Neural progenitor cell (in vitro differentiated cells): ENCODE measurements around the gene GRID1. TPM values are rescaled to one million over a fixed set of nuclear protein-coding genes. Genes with fewer than 3 reads are reported as not detected.

Source experiments
- DNase-seq: peaks from one replicate; pipeline ENCODE4 v3.0.0-alpha.2; 2016; ENCODE audit warnings: low spot score
- H2AFZ ChIP-seq: fragments of 200-600 bp; sonication (generic); replicated peaks from 2 replicates; pipeline ENCODE4 v1.6.1; 2016; ENCODE audit warnings: antibody characterized with exemption
- H3F3A ChIP-seq: fragments of 200-600 bp; sonication (generic); 2 replicates; pipeline ENCODE4 v1.6.1; 2016; ENCODE audit warnings: antibody characterized with exemption, low read depth
- H3K27ac ChIP-seq: fragments of 200-600 bp; sonication (generic); 2 replicates; pipeline ENCODE4 v1.5.1; 2016; ENCODE audit warnings: mild to moderate bottlenecking
- H3K27me3 ChIP-seq: fragments of 200-600 bp; sonication (generic); 2 replicates; pipeline ENCODE4 v1.6.1; 2016; ENCODE audit warnings: mild to moderate bottlenecking, moderate library complexity
- H3K36me3 ChIP-seq: fragments of 200-600 bp; sonication (generic); 2 replicates; pipeline ENCODE4 v1.5.1; 2016
- H3K4me1 ChIP-seq: fragments of 200-600 bp; sonication (generic); 2 replicates; pipeline ENCODE4 v1.6.1; 2016; ENCODE audit warnings: mixed run types
- H3K4me2 ChIP-seq: fragments of 200-600 bp; sonication (generic); 2 replicates; pipeline ENCODE4 v1.6.1; 2016
- H3K4me3 ChIP-seq: fragments of 200-600 bp; sonication (generic); 2 replicates; pipeline ENCODE4 v1.5.1; 2016
- H3K79me2 ChIP-seq: fragments of 200-600 bp; sonication (generic); 2 replicates; pipeline ENCODE4 v1.6.1; 2016; ENCODE audit warnings: low read depth
- H3K9ac ChIP-seq: fragments of 200-600 bp; sonication (generic); 2 replicates; pipeline ENCODE4 v1.6.1; 2016
- H3K9me3 ChIP-seq: fragments of 200-600 bp; sonication (generic); 2 replicates; pipeline ENCODE4 v1.5.1; 2016; ENCODE audit warnings: low read depth
- H4K20me1 ChIP-seq: fragments of 200-600 bp; sonication (generic); 2 replicates; pipeline ENCODE4 v1.6.1; 2016; ENCODE audit warnings: low read depth
- H3K27ac Mint-ChIP-seq: 3 replicates; pipeline ENCODE4 v1.8.0; 2021; ENCODE audit warnings: mixed read lengths
- H3K27me3 Mint-ChIP-seq: 2 replicates; pipeline ENCODE4 v1.8.0; 2022; ENCODE audit warnings: low read depth, mild to moderate bottlenecking, inconsistent platforms, moderate library complexity, mixed read lengths; ENCODE audit not compliant: insufficient read depth
- H3K36me3 Mint-ChIP-seq: 3 replicates; pipeline ENCODE4 v1.8.0; 2021; ENCODE audit warnings: mixed read lengths
- H3K4me1 Mint-ChIP-seq: 3 replicates; pipeline ENCODE4 v1.8.0; 2021; ENCODE audit warnings: mixed read lengths
- H3K4me3 Mint-ChIP-seq: 3 replicates; pipeline ENCODE4 v1.8.0; 2021; ENCODE audit warnings: mild to moderate bottlenecking, moderate library complexity, mixed read lengths
- H3K9me3 Mint-ChIP-seq: 3 replicates; pipeline ENCODE4 v1.8.0; 2020; ENCODE audit warnings: mixed read lengths
- EZH2 ChIP-seq: fragments of 200-600 bp; sonication (generic); IDR thresholded peaks from 2 replicates; pipeline ENCODE4 v1.6.1; 2017; ENCODE audit warnings: antibody characterized with exemption, mild to moderate bottlenecking, moderate library complexity
- EZH2phosphoT487 ChIP-seq: fragments of 200-600 bp; sonication (generic); IDR thresholded peaks from 2 replicates; pipeline ENCODE4 v1.6.1; 2017; ENCODE audit warnings: antibody characterized with exemption
- total RNA-seq: library from RNA; depleted of rRNA; stranded (reverse); fragments of >200 nt; gene quantifications from 2 replicates; pipeline ENCODE4 v1.2.3, GENCODE V29; 2015; ENCODE audit warnings: low replicate concordance
- TF ChIP-seq, protein P1 (sequence below): fragments of 200-600 bp; sonication (generic); IDR thresholded peaks from 2 replicates; pipeline ENCODE4 v1.5.1; 2017; ENCODE audit warnings: antibody characterized with exemption, mild to moderate bottlenecking

GRID1 gene
- total RNA-seq, 1 donor from 2014 or later, result not detected

DNA sequence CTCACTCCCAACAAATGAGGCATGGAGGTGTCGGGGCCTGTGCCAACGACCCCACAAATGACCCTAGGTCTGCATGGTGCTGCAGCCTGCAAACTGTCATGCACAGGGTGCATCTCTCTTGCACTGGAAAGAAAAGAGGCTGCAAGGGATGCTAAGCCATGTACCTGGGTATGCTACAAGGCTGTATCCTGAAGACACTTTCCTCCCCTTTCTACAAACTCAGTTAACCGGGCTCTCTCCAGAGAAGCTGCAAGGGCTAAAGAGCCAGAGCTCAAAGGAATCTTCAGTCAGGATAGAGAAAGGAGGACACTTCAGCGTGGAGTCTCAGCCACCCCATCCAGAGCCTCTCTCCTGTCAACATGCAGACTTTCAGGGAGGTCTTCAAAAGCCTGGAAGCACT, 449.0 kb downstream of the GRID1 start:
- Histone ChIP-seq H3F3A (no peaks in the 10 kb centered on the region), H3K4me2 (no peak overlapping the region), H4K20me1 (no peaks in the 10 kb centered on the region), H3K79me2 (no peaks in the 10 kb centered on the region), H3K4me1 (no peaks in the 10 kb centered on the region), H3K9ac (no peak overlapping the region), H3K27ac (no peak overlapping the region), H2AFZ (no peak overlapping the region), H3K36me3 (no peaks in the 10 kb centered on the region), H3K27me3 (no peaks in the 10 kb centered on the region), H3K9me3 (no peaks in the 10 kb centered on the region), H3K4me3 (no peak overlapping the region)
- DNase-seq, result no peak
- H3K4me1 Mint-ChIP-seq, result peaks cover 13% of the 10 kb centered on the region
- no peak overlapping the region for H3K27ac Mint-ChIP-seq
- no peak for TF ChIP-seq EZH2phosphoT487
- no peak for TF ChIP-seq EZH2
- TF ChIP-seq, protein P1, sequence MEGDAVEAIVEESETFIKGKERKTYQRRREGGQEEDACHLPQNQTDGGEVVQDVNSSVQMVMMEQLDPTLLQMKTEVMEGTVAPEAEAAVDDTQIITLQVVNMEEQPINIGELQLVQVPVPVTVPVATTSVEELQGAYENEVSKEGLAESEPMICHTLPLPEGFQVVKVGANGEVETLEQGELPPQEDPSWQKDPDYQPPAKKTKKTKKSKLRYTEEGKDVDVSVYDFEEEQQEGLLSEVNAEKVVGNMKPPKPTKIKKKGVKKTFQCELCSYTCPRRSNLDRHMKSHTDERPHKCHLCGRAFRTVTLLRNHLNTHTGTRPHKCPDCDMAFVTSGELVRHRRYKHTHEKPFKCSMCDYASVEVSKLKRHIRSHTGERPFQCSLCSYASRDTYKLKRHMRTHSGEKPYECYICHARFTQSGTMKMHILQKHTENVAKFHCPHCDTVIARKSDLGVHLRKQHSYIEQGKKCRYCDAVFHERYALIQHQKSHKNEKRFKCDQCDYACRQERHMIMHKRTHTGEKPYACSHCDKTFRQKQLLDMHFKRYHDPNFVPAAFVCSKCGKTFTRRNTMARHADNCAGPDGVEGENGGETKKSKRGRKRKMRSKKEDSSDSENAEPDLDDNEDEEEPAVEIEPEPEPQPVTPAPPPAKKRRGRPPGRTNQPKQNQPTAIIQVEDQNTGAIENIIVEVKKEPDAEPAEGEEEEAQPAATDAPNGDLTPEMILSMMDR, result no peak
- peaks cover 10% of the 10 kb centered on the region for H3K27me3 Mint-ChIP-seq
- no peaks in the 10 kb centered on the region for H3K9me3 Mint-ChIP-seq
- H3K4me3 Mint-ChIP-seq, result no peak overlapping the region
- H3K36me3 Mint-ChIP-seq, result no peaks in the 10 kb centered on the region

DNA sequence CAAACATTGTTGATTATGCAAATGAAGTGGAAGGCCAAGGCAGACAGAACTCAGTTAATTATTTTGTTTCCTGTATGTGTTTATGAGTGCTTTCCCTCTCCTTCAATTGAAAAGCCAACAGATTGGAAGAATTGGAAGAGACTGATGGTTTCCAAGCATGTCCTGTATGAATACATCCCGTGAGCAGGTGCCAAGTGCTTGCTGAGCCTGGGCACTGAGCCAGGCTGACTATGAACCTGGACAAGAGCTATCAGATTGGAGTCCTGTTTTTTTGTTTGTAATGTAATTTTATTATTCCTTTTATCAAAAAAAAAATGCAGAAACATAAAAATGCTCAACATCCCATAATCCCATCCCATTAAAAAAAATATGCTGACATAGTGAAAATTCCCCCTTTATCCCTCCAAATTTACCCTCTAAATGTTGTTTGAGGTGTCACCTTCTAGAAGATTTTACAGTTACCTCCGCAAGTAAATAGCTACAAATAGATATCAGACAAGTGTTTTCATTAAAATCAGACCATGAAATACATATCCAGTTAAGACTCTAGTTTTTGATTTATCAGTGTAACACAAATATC, 449.5 kb downstream of the GRID1 start:
- H3K27me3 ChIP-seq, result no peaks in the 10 kb centered on the region
- H3K27ac Mint-ChIP-seq, result no peak overlapping the region
- no peaks in the 10 kb centered on the region for H3K79me2 ChIP-seq
- no peaks in the 10 kb centered on the region for H3K9me3 Mint-ChIP-seq
- no peak for DNase-seq
- no peaks in the 10 kb centered on the region for H3K9me3 ChIP-seq
- H3K36me3 Mint-ChIP-seq, result no peaks in the 10 kb centered on the region
- H3K4me3 ChIP-seq, result no peak overlapping the region
- peaks cover 13% of the 10 kb centered on the region for H3K4me1 Mint-ChIP-seq
- no peaks in the 10 kb centered on the region for H3F3A ChIP-seq
- no peak overlapping the region for H2AFZ ChIP-seq
- TF ChIP-seq EZH2phosphoT487 (no peak), EZH2 (no peak)
- TF ChIP-seq, protein P1, result no peak
- H3K4me1 ChIP-seq, result no peaks in the 10 kb centered on the region
- no peak overlapping the region for H3K4me2 ChIP-seq
- no peak overlapping the region for H3K27ac ChIP-seq
- no peak overlapping the region for H3K9ac ChIP-seq
- no peaks in the 10 kb centered on the region for H3K36me3 ChIP-seq
- no peak overlapping the region for H3K4me3 Mint-ChIP-seq
- H4K20me1 ChIP-seq, result no peaks in the 10 kb centered on the region
- H3K27me3 Mint-ChIP-seq, result peaks cover 7% of the 10 kb centered on the region

DNA sequence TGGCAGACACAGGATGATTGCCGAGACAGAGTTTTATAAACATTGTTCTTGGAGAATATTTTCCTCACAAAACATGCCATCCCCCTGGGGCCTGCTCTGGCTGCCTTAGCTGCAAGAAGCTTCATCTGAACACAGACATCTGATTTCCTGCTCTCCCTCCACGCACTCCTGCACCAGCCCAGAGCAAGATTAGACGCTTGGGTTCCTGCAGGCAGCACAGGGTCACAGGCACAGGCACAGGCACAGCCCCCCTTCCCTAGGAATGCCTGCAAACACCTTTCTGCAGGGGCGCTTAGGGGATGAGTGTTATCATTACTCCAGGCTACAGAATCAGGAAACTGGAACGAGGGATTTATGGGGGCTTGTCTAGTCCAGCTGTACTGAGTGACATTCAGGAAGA, 450.3 kb downstream of the GRID1 start:
- Histone ChIP-seq H3K36me3 (no peaks in the 10 kb centered on the region), H3K27me3 (no peaks in the 10 kb centered on the region), H3F3A (no peaks in the 10 kb centered on the region), H3K9ac (no peak overlapping the region), H3K79me2 (no peaks in the 10 kb centered on the region), H3K27ac (no peak overlapping the region), H2AFZ (no peak overlapping the region), H3K4me1 (no peaks in the 10 kb centered on the region), H3K4me2 (no peak overlapping the region), H4K20me1 (no peaks in the 10 kb centered on the region), H3K9me3 (no peaks in the 10 kb centered on the region), H3K4me3 (no peak overlapping the region)
- Mint-ChIP-seq H3K9me3 (no peaks in the 10 kb centered on the region), H3K4me1 (peaks cover 13% of the 10 kb centered on the region), H3K36me3 (no peaks in the 10 kb centered on the region), H3K27ac (no peak overlapping the region), H3K4me3 (no peak overlapping the region), H3K27me3 (peaks cover 7% of the 10 kb centered on the region)
- no peak for TF ChIP-seq EZH2phosphoT487
- TF ChIP-seq EZH2, result no peak
- TF ChIP-seq, protein P1, result no peak
- DNase-seq, result no peak
